Adrenal gland (tissue), 5 donors: Measurements from ENCODE around the gene SPOCK3.

Experiments used
- CTCF ChIP-seq, 6 experiments: fragments of 450-650 bp in 4 of 6; fragments of 200-600 bp in 2 of 6; sonication (generic) in 1 of 6; IDR thresholded peaks; 1 replicate in 5 of 6; 2 replicates in 1 of 6; pipeline versions ENCODE4 v1.5.1 to v1.8.0; 2016 to 2021; ENCODE audit warnings: antibody characterized with exemption in 6 of 6, mild to moderate bottlenecking in 2 of 6, moderate library complexity in 1 of 6
- POLR2A ChIP-seq, 2 donors: fragments of 450-650 bp; IDR thresholded peaks; one replicate each; pipeline ENCODE4 v1.6.1; 2017; ENCODE audit warnings: antibody characterized with exemption in 2 of 2, mild to moderate bottlenecking in 2 of 2, moderate library complexity in 1 of 2
- donor health status: DM: no; HTN: no; CAD: no.

- TF ChIP-seq CTCF (IDR thresholded peaks at IDR 0.05) = no peak
- no peak for TF ChIP-seq POLR2A (IDR thresholded peaks at IDR 0.05)
These were observed 436.2 kb downstream of the SPOCK3 start for GRCh38 chr4:166798126-166798525.
